HG03439 (cell line): Measurements from ENCODE around the gene ROBO2.
"Not testable (repeated sequence)": the region's sequence is repeated elsewhere in the genome, so short reads cannot be mapped to it uniquely, and the experiment has no call there.

Experiments
- ATAC-seq: cut with Tn5 transposase; IDR thresholded peaks from one replicate; pipeline ENCODE4 v1.9.1; 2021; ENCODE audit warnings: mild to moderate bottlenecking, moderate library complexity; ENCODE audit not compliant: unreplicated experiment

The ROBO2 gene

DNA sequence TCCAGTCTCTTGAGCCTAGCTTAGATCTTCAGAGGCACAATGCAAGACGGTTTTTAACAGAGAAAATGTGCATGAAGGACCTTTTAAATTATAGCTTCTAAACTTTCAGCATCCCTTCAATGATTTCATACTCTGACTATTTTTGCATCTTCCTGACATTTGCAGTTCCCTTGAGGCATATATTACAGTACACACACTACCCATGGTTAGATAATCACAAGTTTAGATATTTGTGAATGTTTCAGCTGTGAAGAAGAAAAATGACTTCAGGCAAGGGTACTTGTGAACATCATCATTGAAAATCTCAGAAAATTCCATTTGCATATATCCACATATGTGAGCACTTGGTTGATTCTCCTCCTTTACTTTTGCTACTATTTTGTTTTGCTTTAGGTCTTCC is 341.5 kb downstream of the ROBO2 start:
- no peak for ATAC-seq

DNA sequence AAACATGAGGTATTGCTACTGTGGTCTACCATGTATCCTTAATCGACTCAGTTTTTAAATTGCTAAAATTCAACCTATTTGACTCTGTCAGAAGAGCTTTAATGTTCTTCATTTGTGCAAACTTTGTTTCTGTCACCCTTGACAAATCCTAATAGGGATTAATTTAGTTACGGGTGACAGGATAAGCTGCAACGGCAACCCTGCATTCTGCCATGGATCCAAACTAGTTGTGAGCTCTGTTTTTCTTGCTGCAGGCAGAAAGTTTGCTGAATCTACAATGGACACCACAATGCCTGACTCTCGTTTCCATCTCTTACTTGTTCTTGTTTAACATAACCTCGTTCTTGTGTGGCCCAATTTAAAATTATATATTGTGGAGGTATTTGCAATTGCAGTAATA is 352.3 kb downstream of the ROBO2 start:
- ATAC-seq, result no peak

DNA sequence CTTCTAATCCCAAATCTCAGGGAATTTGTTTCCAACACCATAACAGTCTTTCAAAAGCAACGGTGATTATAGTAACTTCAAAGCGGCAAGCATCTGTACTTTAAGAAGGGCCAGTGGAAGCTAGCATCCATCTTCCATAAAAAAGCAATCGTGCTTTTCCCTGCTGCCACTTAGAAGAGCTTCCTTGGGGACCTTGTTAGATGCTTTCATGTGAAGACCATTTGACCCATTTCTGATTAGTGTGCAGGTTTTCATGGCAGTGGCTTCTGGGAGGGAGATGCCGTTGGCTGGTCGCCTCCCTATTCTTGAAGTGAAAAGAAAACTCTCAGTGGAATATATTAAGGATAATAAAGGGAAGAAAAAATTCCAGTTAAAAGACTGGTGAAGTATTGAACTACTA is 354.1 kb downstream of the ROBO2 start:
- no peak for ATAC-seq

DNA sequence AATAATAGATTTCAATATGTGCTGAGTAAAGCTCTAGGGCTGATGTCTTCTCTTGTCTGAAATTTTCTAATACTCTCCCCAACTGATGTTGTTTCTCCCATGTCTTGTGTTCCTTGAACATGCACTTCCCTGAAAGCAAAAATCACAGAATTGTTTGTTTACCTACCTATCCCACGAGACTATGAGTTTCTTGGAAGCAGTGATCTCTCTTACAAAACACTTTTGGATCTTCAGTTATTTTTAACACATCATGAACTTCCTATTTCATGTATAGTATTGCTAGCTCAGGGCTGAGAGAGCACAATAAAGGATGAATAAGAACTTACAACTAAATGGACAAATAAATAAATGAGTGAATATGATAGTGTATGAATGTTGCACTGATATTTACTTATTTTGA is 365.0 kb downstream of the ROBO2 start:
- ATAC-seq, result no peak

DNA sequence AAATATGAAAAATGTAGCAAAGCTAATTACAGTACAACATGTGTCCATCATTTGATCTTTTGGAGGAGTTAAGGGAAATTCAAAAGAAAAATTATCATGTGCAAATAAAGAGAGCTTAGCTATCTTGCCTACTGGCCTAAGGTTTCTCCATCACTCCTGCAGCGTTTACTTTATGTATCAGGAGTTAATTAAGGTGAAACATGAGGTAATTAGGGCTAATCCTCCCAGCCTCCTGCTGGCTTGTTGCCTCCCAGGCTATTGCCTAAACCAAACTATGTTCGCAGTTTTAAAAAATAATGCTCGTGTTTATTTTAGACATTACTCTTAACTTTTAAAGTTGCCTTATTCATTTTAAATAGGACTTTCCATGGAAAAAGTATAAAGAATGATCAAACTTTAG is 367.5 kb downstream of the ROBO2 start:
- no peak for ATAC-seq

DNA sequence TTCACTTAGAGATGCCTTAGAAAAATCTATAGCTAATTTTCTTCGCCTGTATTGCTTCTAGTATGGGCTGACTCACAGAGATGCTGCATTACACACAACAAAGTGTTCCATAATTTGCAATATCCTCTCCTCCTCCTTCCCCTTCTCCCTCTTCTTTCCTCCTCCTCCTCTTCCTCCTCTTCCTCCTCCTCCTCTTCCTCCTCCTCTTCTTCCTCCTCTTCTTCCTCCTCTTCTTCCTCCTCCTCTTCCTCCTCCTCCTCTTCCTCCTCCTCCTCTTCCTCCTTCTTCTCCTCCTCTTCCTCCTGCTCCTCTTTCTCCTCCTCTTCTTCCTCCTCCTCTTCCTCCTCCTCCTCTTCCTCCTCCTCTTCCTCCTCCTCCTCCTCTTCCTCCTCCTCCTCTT is 370.4 kb downstream of the ROBO2 start:
- not testable (repeated sequence) for ATAC-seq

DNA sequence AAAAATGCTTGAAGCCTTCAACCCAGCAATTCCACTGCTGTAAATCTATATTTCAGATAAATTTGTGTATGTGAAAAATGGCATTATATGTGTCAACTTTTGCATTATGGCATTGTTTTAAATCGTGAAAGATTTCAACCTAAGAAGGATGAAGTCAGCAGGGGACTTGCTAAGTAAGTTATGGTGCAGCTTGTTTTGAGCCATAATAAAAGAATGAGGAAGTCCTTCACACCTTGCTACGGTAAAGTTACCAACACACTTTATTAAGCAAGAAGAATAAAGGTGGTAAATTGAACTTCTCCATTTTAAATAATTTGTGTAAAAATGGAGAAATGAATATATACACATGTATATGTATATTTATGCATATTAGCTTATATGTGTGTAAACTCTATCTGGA is 371.4 kb downstream of the ROBO2 start:
- ATAC-seq, result no peak

DNA sequence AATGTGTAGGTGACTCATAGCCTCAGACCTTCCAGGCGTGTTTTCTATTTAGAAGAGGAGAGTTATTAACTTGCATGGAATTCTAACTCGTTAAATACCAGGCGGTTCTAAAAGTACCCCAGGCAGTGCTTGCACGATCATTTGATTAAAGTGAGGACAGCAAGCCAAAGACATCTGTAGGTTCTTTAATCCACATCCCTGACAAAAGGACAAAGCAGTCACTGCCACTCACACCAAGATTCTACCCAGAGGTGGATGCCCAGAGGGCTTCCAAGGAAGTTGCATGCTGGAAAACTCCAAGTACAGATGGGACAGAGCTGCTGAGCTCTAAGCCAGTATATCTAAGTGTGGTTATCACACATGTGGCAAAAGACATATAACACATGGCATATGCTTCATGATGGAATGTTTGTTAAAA is 372.1 kb downstream of the ROBO2 start:
- ATAC-seq, result no peak

DNA sequence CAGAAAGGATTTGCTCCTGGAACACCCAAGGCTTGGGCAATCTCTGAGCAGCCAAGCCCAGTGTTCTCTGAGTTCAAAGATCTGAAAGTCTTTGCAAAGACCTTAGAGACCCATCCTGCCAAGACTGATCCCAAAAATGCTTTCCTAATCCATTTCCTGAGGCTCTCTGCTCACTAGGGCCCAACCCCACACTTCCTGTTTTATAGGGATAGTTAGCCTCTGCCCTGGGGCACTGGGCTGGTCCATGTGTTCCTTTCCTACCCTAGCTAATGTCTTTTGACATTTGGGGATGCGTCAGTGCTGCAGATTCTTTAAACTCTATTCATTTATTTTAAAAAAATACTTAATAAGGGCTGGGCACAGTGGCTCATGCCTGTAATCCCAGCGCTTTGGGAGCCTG is 372.7 kb downstream of the ROBO2 start:
- ATAC-seq, result no peak

DNA sequence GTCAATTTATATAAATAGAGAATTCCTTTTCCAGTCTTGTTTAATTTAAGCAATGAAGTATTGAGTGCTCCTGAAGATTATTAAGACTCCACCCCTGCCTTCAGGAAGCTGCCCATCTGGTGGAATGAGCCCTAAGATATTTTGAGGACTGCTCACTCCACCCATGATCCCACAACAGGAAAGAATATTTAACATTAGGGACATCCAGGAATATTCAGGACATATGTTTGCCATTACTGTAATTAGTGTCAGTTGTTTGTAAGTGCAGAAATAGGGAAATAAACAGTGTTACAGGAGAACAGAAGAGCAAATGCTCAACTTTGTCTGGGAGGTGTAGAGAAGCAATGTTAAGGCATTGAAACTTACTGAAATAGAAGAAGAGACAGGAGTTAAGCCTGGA is 375.0 kb downstream of the ROBO2 start:
- ATAC-seq, result no peak

DNA sequence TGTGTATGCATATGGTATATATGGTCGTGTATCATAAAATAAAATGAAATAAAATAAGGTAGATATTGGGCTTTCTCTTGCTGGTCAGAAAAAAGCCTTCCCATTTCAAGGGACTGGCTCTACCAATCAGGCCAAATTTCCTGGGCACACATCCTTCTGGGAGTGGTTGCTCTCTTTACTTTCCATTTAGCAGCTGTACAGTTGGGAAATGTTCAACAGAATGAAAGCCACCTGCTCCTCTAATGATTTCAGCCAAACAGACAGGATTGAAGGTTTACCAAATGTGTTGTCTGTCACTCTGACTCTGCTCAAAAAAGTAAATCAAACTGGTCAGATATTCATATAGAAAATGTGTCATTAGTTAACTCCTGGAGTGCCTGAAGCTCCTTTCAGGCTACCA is 380.4 kb downstream of the ROBO2 start:
- no peak for ATAC-seq

DNA sequence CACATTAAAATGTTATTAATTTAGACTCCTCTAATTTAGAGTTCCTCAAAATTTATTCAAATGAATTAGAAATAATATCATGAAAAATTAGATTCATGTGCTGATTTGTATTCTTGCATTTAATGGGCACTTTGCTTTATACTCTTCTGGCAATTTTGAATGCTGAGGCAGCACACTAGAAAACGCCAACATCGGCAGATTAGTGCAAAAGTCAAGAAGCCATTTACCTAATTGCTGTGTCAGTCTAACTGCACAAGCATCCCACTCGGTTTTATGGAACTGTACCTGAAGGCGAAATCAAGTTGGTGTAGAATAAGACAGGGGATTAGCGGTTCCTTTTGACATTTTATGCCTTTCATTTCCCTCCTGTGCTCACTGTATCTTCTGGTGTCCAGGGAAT is 382.0 kb downstream of the ROBO2 start:
- ATAC-seq, result no peak

DNA sequence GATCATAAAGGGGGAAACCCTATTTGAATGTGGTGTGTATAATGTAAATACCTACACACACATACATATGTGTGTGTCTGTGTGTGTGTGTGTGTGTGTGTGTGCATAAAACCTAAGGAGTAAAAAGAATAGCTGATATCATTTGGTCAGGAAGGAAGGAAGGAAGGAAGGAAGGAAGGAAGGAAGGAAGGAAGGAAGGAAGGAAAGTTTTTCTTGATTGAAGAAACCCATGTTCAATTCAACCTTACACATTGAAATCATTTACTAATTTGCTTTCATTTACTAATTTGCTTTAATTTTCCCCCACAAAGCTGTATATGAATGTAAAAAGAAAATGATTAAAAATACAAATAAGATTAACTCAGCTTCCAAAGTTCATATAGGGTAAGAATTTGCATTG is 386.6 kb downstream of the ROBO2 start:
- no peak for ATAC-seq

DNA sequence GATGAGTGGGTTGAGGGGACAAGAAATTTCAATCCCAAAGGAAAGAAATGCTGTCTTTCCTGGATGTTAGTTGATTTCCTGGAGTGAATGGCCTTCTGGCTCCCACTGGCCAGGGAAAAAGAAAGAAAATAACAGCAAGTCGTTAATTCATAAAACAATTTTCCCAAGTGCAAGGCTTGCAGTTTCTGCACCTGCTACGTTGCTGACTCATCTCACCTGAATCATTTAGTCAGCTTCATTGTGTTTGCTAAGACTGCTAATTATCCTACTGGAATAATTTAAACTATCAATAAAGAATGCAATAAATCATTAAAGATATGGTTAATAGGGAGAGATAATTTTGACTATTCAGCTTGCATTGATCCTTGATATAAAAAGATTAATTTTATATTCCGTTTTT is 387.6 kb downstream of the ROBO2 start:
- ATAC-seq, result no peak

DNA sequence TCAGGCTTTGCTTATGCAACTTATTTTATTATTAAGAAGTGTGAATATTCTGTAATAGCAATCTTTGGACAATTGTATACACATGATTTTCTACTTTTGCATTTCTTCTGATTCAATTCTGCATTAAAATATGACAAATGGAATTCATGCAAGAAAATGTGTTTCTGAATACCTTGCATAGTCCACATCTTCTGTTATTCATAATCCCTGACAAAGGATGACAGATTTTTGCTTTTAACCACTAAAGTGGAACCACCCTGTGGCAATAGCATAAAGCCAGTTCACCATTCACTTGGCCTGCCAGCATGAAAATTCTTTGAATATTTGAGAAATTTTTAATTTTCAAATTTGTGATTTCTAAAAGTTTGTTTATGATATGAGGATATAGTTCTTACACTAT is 397.0 kb downstream of the ROBO2 start:
- ATAC-seq, result no peak

DNA sequence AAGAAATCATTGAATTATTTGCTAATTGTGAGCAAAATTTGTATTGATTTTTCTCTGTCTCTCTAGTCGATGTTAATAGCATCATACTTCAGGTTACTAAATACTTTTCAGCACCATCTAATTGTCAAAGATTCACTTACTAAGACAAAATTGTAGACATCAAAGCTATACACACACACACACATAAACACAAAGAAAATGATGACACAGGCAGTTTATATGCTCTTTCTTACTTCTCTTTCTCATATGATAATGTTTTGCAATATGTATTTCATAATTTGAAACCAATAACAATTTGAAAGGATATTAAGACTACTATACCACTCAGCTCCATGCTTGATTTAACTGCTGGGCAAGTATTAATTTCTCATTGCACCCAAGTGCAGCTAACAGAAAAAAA is 406.2 kb downstream of the ROBO2 start:
- no peak for ATAC-seq

DNA sequence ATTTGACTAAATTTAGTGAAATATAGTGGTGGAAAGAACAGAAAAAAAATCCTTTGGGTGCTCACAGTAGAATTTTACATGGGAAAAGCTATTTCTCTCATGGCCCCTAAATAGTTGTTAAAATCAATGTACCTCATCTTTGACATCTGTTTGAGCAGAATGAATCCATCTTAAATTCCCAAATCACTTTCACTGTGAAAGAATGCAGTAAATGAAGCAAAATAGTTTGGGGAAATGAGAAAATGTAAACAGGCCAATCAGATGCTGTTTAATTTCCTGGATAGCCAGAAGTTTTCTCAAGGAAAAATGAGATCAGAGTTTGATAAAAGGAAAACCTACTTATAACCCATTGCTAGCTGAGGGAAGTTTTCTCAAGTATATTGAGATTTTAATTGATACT is 406.9 kb downstream of the ROBO2 start:
- no peak for ATAC-seq

DNA sequence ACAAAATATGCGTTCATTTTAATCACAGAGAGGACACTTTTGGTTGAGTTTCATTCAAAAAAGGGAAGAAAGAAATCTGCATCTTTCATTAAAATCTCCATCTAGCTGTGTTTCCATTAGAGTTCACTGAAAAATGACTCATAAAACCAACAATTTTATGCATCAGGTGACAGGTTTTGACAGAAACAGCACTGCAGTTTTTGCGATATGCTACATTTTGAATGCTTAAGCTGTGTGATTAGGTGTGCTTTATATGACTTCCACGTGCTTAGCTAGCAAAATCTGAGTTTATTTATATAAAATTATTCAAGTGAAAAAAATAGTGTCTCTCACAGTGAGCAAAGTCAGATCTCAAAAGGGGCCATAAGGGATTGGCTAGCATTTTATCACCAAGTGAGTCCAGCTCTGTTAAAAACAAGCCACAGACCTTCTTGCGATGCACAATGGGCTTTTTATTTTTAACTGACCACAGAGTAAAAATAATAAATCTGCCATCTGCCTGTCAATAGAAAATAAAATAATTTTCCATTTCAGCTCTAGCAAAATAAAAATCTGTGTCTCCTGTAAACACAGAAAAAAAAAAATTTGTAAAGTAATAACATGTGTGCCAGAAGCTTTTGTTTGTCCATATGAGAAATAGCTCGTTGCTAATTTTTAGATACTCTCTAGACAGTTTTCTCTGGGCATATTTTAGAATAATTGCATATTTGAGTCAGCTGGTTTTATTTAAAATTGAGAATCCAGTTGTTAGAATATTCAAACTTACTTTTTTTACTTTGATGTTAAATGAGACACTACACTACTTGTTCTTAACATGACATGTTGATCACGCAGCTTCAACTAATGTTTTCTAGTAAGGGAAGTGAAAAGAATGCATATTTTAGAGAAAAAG is 409.8 kb downstream of the ROBO2 start:
- no peak for ATAC-seq

DNA sequence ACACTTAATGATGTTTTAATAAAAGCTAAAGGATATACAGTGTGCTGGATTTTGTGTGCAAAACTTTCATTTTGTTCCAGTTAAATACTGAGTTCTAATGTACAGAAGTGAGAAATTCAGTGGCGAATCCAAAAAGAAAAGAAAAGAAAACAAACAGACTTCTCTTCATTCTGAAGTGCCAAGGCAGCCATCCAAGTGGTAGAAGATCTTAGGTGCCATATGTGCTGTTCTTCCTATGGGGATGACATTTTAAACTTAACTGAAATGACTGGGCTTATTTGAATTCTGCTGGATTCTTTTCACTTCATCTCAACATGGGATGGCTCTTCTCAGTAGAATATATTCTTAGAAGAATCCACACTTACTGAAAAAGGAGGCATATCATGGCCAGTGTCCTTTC is 416.5 kb downstream of the ROBO2 start:
- no peak for ATAC-seq

DNA sequence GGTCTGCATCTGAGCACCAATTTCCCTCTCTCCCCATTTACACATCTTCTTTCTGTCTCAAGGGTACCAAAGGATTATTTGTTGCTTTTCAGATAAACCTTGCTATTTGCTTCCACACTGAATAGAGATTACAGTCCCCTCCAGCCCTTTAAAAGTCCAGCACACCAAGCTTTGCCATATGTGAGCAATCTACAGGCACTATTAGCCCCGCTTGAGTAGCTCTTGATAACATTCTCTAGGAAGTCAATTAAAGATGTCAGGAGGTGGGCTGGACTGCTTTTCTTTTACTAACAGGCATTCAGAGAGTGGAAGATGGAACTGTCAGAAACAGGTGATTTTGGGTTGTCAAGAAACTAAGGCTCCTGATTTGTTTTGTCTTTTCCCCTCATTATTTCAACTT is 417.0 kb downstream of the ROBO2 start:
- ATAC-seq, result no peak

DNA sequence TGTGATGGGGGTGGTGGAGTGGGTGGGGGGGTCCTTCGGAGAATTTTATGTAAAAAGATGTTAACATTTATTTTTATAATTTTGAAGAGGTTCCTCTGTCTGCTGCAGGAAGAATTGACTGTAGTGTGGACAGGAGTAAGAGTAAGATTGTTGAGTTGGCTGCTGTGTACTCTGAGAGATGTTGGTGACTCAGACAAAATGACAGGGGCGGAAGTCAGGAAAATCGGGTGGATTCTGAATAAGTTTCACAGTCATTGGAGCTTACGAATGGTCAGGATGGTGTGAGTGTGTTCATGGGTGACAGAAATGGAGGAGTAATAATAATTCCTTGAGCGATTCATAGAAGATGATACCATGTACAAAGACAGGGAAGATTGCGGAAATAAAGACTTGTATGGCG is 420.0 kb downstream of the ROBO2 start:
- ATAC-seq, result no peak

DNA sequence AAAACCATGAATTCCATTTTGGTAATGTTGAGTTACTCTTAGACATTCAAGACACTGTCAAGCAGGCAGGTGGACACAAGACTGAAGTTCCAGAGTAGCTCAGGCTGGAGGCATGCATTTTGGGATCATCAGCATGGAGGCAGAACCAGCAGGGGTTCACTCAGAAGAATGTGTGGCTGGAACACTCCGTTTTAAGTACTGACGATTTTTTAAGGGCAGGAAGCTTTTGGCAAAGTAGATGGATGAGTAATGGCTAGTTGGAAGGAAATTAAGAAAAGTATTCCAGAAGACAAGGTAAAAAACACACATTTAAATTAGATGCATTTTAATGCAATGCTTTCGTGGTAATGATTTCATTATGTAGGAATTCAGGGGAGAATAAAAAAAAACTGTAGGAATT is 420.4 kb downstream of the ROBO2 start:
- ATAC-seq, result no peak

DNA sequence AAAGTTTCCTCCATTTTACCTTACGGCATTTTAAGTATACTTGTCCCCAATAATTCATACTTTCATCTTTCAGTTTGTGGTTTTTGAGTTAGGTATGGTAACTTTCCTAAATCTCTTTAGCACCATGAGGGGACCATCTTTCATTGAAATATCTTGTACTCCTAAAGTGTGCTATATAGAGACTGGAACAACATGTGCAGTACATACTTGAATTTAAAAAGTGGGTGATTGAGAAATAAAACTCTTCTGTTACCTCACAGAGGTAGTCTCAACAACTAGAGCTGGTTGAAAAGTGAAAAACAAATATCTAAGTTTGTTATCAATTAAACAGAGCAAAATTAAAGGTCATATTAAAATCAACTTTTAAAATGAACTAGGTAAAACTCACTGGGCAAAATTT is 423.1 kb downstream of the ROBO2 start:
- ATAC-seq, result no peak
